Right cardiac atrium (tissue), 5 donors: ENCODE data around the gene ZNF544. TPM values are rescaled to one million over a fixed set of nuclear protein-coding genes. Genes with fewer than 3 reads are reported as not detected.
"Not testable (repeated sequence)": the region's sequence is repeated elsewhere in the genome, so short reads cannot be mapped to it uniquely, and the experiment has no call there.

Source experiments
- ATAC-seq, 2 donors: fragments of 200-7000 bp; cut with Tn5 transposase; one replicate each; pipeline versions ENCODE4 v1.8.0 to v1.9.1; 2020; ENCODE audit warnings: moderate library complexity in 2 of 2, mild to moderate bottlenecking in 1 of 2
- DNase-seq, 3 donors: peaks; one replicate each; pipeline ENCODE4 v3.0.0-alpha.2; 2020
- H3K27ac ChIP-seq: one replicate; pipeline ENCODE4 v1.5.1; 2013; ENCODE audit warnings: mild to moderate bottlenecking, low read length, control low read depth, moderate library complexity
- H3K27me3 ChIP-seq: one replicate; pipeline ENCODE4 v1.6.1; 2013; ENCODE audit not compliant: control insufficient read depth, insufficient read depth
- H3K4me1 ChIP-seq: one replicate; pipeline ENCODE4 v1.6.1; 2013; ENCODE audit warnings: low read length; ENCODE audit not compliant: control insufficient read depth, insufficient read depth
- H3K4me3 ChIP-seq: one replicate; pipeline ENCODE4 v1.5.1; 2013; ENCODE audit warnings: low read length, control low read depth
- H3K9me3 ChIP-seq: one replicate; pipeline ENCODE4 v1.6.1; 2013; ENCODE audit warnings: low read length; ENCODE audit not compliant: control insufficient read depth
- WGBS: extraction: QIAGEN DNeasy Blood & Tissue Kit; methylation state at CpG from one replicate; pipeline ENCODE4 v1.1.7; 2013; 5-methylcytosine and 5-hydroxymethylcytosine counted together
- intact Hi-C, 4 donors: fragments of 100-400 bp; cut with DNase I; formaldehyde crosslinking; loops; one replicate each; pipeline versions ENCODE4 v1.11.0 to v1.14.0; 2022 to 2023
- polyA plus RNA-seq: library from polyadenylated mRNA; stranded (reverse); fragments of 200-250 nt; gene quantifications from one replicate; pipeline ENCODE4 v1.2.3, GENCODE V29; 2013
- total RNA-seq, 4 donors: library from RNA; stranded (reverse); fragmentation: NEBNext Ultra II Directional; extraction: Animal tissue kit (Norgen Biotek cat#: 25700); gene quantifications; one replicate each; pipeline ENCODE4 v1.2.1, GENCODE V29; 2021
- donor health status: healthy with polysubstance abuse.
- donor health status: DM: no; HTN: yes; CAD: no.
- donor health status: DM: no; HTN: no; CAD: no.
- donor health status: DM: no; HTN: yes; CAD: no; lungs with severe emphysema.
- donor health status: DM: yes; HTN: yes; CAD: no.

Gene ZNF544
- total and polyA plus RNA-seq, 5 donors = 23.7 to 29.5 (median 27.1) TPM

DNA sequence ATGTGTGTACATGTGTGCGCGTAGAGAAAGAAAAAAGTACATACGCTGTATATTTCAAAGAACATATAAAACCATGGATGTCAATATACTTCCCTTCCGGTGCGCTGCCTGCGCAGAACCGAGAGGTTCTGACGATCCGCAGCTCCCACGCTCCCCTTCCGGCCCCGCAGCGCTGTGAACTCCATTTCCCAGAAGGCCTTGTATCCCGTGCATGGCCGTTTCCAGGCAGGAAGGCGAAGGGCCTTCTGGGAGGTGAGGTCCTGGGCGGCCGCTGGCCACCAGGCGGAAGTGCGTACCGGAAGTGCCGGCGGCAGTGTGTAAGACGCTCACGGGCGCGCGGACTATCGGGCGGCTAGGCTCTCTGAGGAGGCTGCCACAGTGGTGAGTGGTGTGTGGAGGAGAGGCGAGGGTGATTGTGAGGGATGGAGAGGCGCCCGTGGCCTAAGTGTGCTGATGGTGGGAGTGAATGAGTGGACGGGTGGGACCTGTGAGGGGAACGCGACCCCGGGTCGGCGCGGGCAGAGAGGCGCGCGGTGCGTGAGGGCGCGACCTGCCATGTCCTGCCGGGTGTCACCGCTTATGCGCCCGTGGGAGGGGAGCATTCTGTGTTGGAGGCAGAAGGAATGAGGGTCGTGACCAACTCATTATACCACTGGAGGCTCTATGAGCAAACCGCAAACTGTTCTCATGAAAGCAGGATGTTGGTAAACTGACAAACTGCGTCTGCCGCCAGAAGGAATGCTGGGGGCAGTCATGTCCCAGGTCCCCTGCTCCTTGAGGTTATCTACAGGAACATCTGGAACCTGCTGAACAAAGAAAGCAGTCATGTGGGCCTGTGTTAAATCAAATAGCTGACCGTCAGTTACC, 76.6 kb downstream of the ZNF544 start, which contains the start of gene ERVK3-1:
ERVK3-1 (plus strand) TSS at position 313 of the 867 bp plus-strand sequence. CDS start 6,792 bp downstream, outside the sequence.
- peak within 1 kb of the TSS; percentile 84 for H3K4me3 ChIP-seq
- peak; percentile 99 for ATAC-seq
- peak; percentile 98 for DNase-seq
- H3K4me1 ChIP-seq = peaks cover 3% of the 10 kb centered on the region
- no peaks in the 10 kb centered on the region for H3K9me3 ChIP-seq
- peak within 1 kb of the TSS; percentile 82 for H3K27ac ChIP-seq
- intact Hi-C loops = no loop called here
- H3K27me3 ChIP-seq = no peaks in the 10 kb centered on the region
- WGBS = under 1% methylated on average over 55 of the region's 55 CpGs

GRCh38 chr19:58305932-58306323, 77.2 kb downstream of the ZNF544 start:
- Histone ChIP-seq H3K27ac (no peak overlapping the region), H3K4me3 (peak overlapping the region; percentile 84), H3K27me3 (no peaks in the 10 kb centered on the region), H3K9me3 (no peaks in the 10 kb centered on the region), H3K4me1 (peaks cover 3% of the 10 kb centered on the region)
- DNase-seq = no peak
- no peak for ATAC-seq
- WGBS = 75% methylated on average over 12 of the region's 12 CpGs
- intact Hi-C loops = no loop called here

DNA sequence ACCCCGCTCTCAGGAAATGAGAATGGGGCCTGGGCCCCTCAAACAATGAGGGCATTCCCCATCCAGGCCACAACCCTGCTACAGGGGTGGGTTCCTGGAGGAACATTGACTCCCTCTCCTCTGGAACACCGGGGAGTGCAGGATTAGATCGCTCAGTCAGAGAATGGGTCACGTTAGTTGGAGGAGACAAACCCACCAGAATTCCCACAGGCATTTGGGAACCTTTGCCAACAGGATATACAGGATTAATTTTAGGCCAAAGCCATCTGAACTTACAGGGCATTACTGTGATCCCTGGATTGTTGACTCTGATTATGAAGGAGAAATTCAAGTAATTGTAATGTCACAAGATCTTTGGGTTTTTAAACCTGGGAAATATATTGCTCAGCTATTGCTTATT, 79.0 kb downstream of the ZNF544 start:
- 79% methylated on average over 4 of the region's 4 CpGs for WGBS
- Histone ChIP-seq H3K9me3 (no peaks in the 10 kb centered on the region), H3K4me1 (peaks cover 3% of the 10 kb centered on the region), H3K27ac (no peak overlapping the region), H3K27me3 (no peaks in the 10 kb centered on the region), H3K4me3 (no peak overlapping the region)
- no peak for DNase-seq
- no peak for ATAC-seq
- intact Hi-C loops = no loop called here

GRCh38 chr19:58310685-58311084, 82.0 kb downstream of the ZNF544 start:
- H3K9me3 ChIP-seq, intact Hi-C loops, ATAC-seq, H3K27ac ChIP-seq, H3K4me1 ChIP-seq, H3K27me3 ChIP-seq, H3K4me3 ChIP-seq: not testable (repeated sequence)
- peak; percentile 38 to 80 (median 69) for DNase-seq
- WGBS = 45% methylated on average over 13 of the region's 13 CpGs

DNA sequence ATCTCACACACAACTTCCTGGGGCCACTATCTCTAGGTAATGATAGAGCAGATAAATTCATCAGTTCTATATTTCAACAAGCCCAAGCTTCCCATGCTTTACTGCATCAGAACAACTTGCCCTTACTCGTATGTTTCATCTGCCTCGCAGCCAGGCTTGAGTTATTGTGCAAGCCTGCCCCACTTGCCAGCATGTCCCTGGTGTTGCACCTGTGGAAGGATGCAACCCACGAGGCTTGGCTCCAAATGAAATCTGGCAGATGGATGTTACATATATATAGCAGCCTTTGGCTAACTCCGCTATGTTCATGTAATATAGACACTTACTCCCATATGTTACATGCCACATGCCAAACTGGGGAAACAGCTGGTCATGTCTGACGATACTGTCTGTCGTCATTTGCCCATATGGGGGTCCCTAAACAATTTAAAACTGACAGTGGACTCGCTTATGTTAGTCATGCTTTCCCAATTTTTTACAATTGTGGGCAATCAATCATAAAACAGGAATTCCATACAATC, 82.7 kb downstream of the ZNF544 start:
- Histone ChIP-seq H3K27me3 (no peaks in the 10 kb centered on the region), H3K4me1 (no peaks in the 10 kb centered on the region), H3K9me3 (no peaks in the 10 kb centered on the region), H3K4me3 (no peak overlapping the region), H3K27ac (no peak overlapping the region)
- DNase-seq (no peak), ATAC-seq (no peak)
- 89% methylated on average over 7 of the region's 7 CpGs for WGBS
- intact Hi-C loops = no loop called here

Other genes with a start within 250 kb of the ZNF544 start
- 10 to 100 TPM; 11.8 to 16.8 (median 15.7) TPM for gene ZNF606, start 226.1 kb upstream of the ZNF544 start, total RNA-seq
- 10.2 TPM for gene ZNF606, start 226.1 kb upstream of the ZNF544 start, polyA plus RNA-seq
- under 1 TPM in 1 of 4 donors, not detected in 3; 0.54 TPM for gene ZSCAN1, start 194.9 kb upstream of the ZNF544 start, total RNA-seq
- gene ZSCAN1, start 194.9 kb upstream of the ZNF544 start, polyA plus RNA-seq = 0.14 TPM
- 1 to 10 TPM; 2.8 to 5.1 (median 4.3) TPM for gene ZNF135, start 169.6 kb upstream of the ZNF544 start, total RNA-seq
- gene ZNF135, start 169.6 kb upstream of the ZNF544 start, polyA plus RNA-seq = 4.2 TPM
- gene ZSCAN18, start 130.7 kb upstream of the ZNF544 start, total RNA-seq = 10 to 100 TPM; 69.9 to 89.7 (median 86.4) TPM
- 63.7 TPM for gene ZSCAN18, start 130.7 kb upstream of the ZNF544 start, polyA plus RNA-seq
- 10 to 100 TPM in 2 of 4 donors, 1 to 10 TPM in 2; 7.8 to 10.3 (median 9.6) TPM for gene ZNF329, start 78.1 kb upstream of the ZNF544 start, total RNA-seq
- 4.8 TPM for gene ZNF329, start 78.1 kb upstream of the ZNF544 start, polyA plus RNA-seq
- gene ZNF274, start 45.9 kb upstream of the ZNF544 start, total RNA-seq = 10 to 100 TPM; 19.1 to 24.8 (median 22.4) TPM
- gene ZNF274, start 45.9 kb upstream of the ZNF544 start, polyA plus RNA-seq = 14.4 TPM
- gene ZNF8, start 50.0 kb downstream of the ZNF544 start, total RNA-seq = 1 to 10 TPM; 5.3 to 6.7 (median 6.0) TPM
- gene ZNF8, start 50.0 kb downstream of the ZNF544 start, polyA plus RNA-seq = 3.1 TPM
- gene ERVK3-1, start 76.5 kb downstream of the ZNF544 start, total RNA-seq = 10 to 100 TPM; 19.9 to 24.1 (median 21.1) TPM
- 27.7 TPM for gene ERVK3-1, start 76.5 kb downstream of the ZNF544 start, polyA plus RNA-seq
- gene ZSCAN22, start 98.1 kb downstream of the ZNF544 start, total RNA-seq = 1 to 10 TPM; 1.4 to 2.1 (median 1.9) TPM
- 0.79 TPM for gene ZSCAN22, start 98.1 kb downstream of the ZNF544 start, polyA plus RNA-seq
- 10 to 100 TPM; 21.0 to 36.0 (median 28.6) TPM for gene A1BG, start 124.6 kb downstream of the ZNF544 start, total RNA-seq
- 32.6 TPM for gene A1BG, start 124.6 kb downstream of the ZNF544 start, polyA plus RNA-seq
- 1 to 10 TPM in 1 of 4 donors, under 1 TPM in 3; 0.33 to 1.1 (median 0.47) TPM for gene ZNF497, start 133.8 kb downstream of the ZNF544 start, total RNA-seq
- 0.27 TPM for gene ZNF497, start 133.8 kb downstream of the ZNF544 start, polyA plus RNA-seq
- under 1 TPM; 0.33 to 0.82 (median 0.55) TPM for gene ZNF837, start 152.1 kb downstream of the ZNF544 start, total RNA-seq
- gene ZNF837, start 152.1 kb downstream of the ZNF544 start, polyA plus RNA-seq = 0.52 TPM
- gene RPS5, start 158.4 kb downstream of the ZNF544 start, total RNA-seq = 100 to 1,000 TPM; 513 to 681 (median 600) TPM
- 566 TPM for gene RPS5, start 158.4 kb downstream of the ZNF544 start, polyA plus RNA-seq
- gene RNF225, start 166.7 kb downstream of the ZNF544 start, total RNA-seq = not detected
- not detected for gene RNF225, start 166.7 kb downstream of the ZNF544 start, polyA plus RNA-seq
- 10 to 100 TPM; 19.2 to 22.6 (median 20.2) TPM for gene ZNF584, start 179.7 kb downstream of the ZNF544 start, total RNA-seq
- 13.6 TPM for gene ZNF584, start 179.7 kb downstream of the ZNF544 start, polyA plus RNA-seq
- 1 to 10 TPM; 6.4 to 7.5 (median 6.8) TPM for gene ZNF132, start 211.2 kb downstream of the ZNF544 start, total RNA-seq
- 2.4 TPM for gene ZNF132, start 211.2 kb downstream of the ZNF544 start, polyA plus RNA-seq
- gene ZNF324B, start 222.7 kb downstream of the ZNF544 start, total RNA-seq = 1 to 10 TPM; 2.7 to 4.8 (median 3.7) TPM
- 1.9 TPM for gene ZNF324B, start 222.7 kb downstream of the ZNF544 start, polyA plus RNA-seq
- 1 to 10 TPM; 5.2 to 7.4 (median 6.9) TPM for gene ZNF324, start 238.2 kb downstream of the ZNF544 start, total RNA-seq
- gene ZNF324, start 238.2 kb downstream of the ZNF544 start, polyA plus RNA-seq = 3.3 TPM
- gene ZNF446, start 247.4 kb downstream of the ZNF544 start, total RNA-seq = 1 to 10 TPM; 4.8 to 7.6 (median 5.7) TPM
- 6.4 TPM for gene ZNF446, start 247.4 kb downstream of the ZNF544 start, polyA plus RNA-seq